Embryonic facial prominence (tissue), 1 donor: ENCODE measurements around the gene CD6.

Source experiments
- DNase-seq: peaks from one replicate; pipeline ENCODE4 v3.0.0-alpha.2; 2016; ENCODE audit errors: extremely low spot score

CD6 gene

DNA sequence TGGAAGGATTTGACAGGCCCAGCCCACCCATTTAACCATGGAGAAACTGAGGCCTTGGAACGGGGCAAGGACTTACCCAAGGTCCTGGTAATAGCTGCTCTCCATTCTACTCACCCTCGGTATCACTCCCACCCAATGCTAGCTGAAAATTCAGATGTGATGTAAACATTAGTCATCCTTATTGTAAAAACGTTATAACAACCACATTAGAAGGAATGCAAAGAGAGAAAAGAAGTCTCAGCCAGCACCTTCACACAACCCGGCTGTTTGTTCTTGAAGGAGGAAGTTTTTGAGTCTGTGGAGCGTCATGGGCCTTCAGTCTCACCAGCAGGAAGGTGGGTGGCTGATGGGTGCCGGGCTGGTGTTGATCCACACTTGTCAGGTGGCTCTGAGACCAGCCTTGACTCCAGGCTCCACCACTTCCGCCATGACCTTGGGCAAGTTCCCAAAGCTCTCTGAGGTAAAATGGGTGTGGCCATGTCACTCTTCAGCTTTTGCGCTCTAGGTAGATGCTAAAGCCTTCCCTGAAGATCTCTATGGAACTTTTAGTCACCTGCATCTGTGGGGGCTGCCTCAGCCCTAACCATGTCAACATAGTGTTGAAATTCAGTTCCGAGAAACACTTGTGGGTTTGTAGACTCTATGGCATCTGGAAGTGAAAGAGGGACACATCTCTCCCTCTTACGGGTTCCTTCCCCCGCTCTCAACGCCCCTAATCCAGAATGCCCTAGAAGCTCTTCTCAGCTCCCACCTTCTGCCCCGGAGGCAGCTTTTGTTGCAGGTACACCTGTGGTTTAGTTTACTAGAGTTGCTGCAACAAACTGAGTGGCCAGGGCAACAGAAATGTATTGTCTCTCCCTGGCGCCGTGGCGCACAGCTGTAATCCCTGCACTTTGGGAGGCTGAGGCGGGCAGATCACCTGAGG, 14.8 kb downstream of the CD6 start:
- no peak for DNase-seq

GRCh38 chr11:60987577-60988277, 16.2 kb downstream of the CD6 start:
- no peak for DNase-seq

DNA sequence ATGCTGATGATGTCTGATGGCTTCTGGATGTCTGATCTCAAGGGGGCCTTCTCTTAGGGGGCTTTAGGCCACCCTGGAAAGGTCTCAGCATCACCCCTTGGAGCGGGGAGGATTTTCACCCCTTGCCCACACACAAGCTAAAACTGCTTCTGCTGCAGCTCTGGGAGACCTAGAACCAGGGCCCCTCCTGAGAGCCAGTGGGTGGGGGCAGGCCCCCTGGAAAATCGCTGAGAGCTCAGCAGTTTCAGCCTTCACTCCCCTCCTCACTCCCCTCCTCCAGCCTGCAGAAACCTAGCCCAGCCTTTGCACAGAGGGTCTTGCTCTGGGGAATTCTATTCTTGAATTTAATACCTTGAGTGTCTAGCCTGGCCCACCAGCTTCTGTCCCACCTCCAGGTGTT, 17.2 kb downstream of the CD6 start:
- DNase-seq = no peak

GRCh38 chr11:60989093-60989650, 17.7 kb downstream of the CD6 start:
- no peak for DNase-seq

DNA sequence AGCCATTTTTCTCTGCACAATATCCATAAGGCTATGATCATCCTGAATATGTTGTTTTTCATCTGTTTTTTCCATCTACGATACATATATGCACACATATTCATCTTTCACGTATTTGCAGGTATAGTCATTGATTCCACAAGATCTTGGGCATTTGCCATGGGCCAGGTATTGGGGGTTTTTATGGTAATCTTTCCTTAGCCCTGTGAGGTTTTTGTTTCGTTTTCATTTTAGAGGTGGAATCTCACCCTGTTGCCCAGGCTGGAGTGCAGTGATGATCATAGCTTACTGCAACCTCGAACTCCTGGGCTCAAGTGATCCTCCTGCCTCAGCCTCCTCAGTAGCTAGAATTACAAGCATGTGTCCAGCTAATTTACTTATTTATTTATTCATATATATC, 20.0 kb downstream of the CD6 start:
- no peak for DNase-seq

GRCh38 chr11:60992842-60993409, 21.4 kb downstream of the CD6 start:
- no peak for DNase-seq

GRCh38 chr11:60993615-60994014, 22.1 kb downstream of the CD6 start:
- DNase-seq = no peak

DNA sequence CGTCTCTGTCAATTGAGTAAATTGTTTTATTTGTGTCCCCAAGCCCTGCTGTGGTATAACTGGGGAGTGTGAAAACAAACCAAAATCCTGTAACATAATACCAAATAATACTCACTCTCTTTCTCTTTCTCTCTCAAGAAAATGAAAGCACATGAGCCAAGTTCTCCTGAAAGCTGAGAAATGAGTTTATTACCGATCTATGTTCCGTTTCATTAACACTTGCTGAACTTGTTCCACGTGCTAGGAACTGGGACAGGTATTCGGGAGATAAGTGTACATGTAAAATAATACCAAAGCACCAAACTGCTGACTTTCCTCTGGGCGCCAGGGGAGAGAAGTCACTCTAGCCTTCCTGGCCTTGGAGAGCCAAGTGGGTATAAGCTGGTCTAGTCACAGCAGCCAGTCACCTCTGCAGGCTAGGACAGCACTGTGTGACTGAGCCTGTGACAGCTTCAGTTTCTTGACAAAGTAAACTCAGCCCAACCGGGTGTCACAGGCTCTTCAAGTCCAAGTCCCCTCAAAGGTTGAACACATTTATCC, 23.1 kb downstream of the CD6 start:
- no peak for DNase-seq

DNA sequence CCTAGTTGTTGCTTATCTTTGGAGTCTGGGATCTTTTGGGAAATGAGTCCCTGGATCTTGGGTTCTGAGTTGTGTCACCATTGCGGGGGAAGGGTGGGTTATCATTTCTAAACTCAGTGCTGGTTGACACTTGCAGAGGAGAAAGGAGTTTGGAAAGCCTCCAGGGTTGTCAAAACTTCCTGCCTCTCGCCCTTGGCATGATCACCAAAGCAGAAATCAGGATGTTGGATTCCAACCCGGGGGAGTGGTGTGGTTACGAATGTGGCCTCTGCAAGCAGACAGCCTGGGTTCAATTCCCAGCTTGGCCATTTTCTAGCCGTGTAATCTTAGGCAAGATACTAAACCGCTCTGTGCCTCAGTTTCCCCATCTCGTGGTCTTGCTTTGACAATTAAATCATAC, 24.3 kb downstream of the CD6 start:
- DNase-seq = no peak

DNA sequence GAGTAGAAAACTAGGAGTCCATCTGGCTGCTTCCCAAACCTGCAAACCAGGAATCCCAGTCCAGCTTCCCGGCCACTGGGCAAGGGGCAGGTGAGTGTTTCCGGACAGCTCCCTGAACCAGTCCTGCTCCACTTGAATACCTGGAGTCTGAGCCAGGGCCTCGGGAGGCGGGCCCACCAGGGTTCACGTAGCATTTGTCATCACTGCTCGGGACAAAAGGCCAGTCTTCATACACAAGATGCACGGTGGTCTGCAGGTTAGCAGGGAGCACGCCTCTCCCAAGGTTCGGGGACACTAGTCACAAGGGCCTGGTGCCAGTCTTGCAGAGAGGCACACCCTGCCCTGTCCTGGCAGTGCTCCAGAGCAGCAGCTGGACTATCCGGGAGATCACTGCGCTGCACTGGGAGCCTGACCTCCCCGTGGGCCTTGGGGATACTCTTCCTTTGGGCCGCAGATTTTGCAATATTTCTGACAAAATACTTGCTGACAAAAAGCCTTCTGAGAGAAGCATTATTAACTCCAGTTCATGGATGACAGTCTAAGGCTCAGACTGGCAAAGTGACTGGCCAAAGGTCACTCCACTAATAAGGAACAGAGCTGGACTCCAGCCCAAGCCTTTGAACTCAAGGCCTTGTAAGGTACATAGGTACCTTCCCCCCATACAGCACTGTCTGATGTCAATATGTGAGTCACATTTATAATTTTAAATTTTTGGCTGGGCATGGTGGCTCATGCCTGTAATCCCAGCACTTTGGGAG, 25.1 kb downstream of the CD6 start:
- no peak for DNase-seq

- DNase-seq = no peak
These were observed 28.9 kb downstream of the CD6 start for GRCh38 chr11:61000426-61000825.

DNA sequence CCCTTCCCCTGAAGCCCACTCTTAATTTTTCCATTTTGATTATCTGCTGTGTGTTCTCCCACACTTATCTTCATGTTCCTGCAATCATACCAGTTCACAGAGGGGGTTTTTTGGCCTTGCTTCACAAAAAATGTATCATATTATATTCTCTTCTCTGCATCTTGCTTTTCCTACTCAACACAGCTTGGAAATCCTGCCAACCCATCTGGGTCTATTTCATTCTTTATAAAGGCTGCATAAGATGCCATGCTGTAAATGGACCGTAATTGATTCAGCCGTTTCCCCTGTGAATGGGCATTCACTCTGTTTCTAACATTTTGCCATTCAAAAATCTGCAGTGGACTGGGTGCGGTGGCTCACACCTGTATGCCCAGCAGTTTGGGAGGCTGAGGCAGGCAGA, 30.5 kb downstream of the CD6 start:
- DNase-seq = no peak

GRCh38 chr11:61002598-61002997, 31.1 kb downstream of the CD6 start:
- DNase-seq = no peak

DNA sequence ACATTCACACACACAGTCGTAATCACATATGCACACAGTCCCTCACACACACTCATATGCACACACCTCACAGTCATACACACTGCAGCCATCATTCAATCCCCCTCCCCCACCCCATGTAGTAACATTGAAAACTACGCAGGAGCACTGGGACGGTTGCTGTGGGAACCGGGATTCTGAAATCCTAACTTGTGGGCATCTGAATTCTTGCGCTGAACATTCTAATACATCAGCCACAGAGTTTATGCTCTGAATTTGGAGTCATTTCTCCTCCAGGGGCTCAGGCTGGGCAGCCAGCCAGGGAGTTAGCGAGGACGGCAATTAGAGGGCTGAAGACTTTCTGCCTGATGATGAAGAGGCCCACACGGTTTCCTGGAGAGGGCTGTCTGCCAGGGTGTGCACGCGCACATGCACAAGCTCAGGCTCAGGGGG, 32.7 kb downstream of the CD6 start:
- DNase-seq = peak; percentile 85

DNA sequence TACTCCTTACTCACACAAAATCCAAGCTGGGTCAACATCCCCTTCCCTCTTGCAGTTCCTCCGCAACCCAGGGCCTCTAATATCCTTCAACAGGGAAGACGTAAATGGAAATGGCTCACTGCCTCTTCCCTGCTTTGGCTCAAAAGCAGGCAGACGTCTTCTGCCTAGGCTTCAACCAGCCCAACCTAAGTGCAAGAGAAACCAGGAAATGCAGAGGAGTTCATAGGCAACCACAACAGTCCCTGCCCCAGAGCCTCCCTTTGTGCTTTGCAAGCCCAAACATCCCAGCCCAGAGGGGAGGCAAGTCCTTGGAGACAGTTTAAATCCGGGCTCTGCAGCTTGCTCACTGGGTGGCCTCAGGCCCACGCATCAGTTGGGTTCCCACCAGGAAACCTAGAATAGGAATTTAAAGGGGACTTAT, 33.3 kb downstream of the CD6 start:
- no peak for DNase-seq

GRCh38 chr11:61007383-61007955, 36.0 kb downstream of the CD6 start:
- DNase-seq = no peak

- no peak for DNase-seq
These were observed 36.7 kb downstream of the CD6 start for GRCh38 chr11:61007956-61008896.

GRCh38 chr11:61008971-61009370, 37.5 kb downstream of the CD6 start:
- DNase-seq = no peak

DNA sequence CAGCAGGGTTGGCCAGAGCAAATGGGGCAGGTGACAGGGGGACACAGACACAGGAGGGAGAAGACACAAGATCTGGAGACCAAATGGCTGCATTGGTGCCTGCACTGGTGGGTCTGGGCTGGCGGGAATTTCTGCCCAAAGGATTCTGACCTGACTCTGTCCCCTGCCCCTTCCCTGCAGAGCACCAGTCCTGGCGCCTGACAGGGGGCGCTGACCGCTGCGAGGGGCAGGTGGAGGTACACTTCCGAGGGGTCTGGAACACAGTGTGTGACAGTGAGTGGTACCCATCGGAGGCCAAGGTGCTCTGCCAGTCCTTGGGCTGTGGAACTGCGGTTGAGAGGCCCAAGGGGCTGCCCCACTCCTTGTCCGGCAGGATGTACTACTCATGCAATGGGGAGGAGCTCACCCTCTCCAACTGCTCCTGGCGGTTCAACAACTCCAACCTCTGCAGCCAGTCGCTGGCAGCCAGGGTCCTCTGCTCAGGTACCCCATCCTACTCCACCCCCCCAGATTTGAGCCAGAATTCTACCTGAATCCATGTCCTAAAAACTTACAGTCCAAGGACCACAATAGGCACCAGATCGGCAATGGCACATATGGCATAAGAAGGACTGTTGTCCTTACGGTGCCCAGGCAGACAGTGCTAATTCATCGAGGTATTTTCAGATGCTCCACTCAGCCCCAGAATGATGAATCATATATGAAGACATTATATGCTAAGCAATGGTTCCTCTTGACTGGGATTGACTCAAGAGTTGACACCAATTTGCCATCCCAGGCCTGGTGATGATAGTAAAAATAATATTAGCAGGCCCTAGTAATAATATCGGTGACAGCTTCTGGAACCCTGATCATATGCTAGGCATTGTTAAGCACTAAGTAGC, 38.2 kb downstream of the CD6 start:
- no peak for DNase-seq
